WI38 (cell line): Measurements from ENCODE around the gene VWA5B2.

Source experiments
- H3K4me3 ChIP-seq: 2 replicates; pipeline ENCODE4 v1.5.1; 2011; ENCODE audit warnings: low read depth, mild to moderate bottlenecking, control low read depth, low read length
- TF ChIP-seq, protein P1 (sequence below): IDR thresholded peaks from 2 replicates; pipeline ENCODE4 v1.5.1; 2012; ENCODE audit warnings: low read depth, mild to moderate bottlenecking, control low read depth, low read length

The VWA5B2 gene

DNA sequence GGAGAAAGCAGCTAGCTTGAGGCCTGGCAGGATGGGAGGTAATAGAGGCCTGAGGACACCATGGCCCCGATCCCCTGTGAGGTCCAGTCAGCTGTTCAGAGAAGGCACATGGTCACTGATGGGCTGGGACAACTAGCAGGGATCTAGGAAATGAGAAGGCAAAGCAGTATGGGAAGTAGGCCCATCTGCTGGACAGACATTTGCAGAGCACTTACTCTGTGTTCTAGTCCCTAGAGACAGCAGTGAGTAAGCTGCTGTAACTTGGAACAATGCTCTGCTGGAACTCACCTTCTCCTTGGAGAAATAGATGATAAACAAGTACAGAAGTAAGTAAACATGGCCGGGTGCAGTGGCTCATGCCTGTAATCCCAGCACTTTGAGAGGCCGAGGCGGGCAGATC, 53.6 kb downstream of the VWA5B2 start:
- TF ChIP-seq, protein P1, sequence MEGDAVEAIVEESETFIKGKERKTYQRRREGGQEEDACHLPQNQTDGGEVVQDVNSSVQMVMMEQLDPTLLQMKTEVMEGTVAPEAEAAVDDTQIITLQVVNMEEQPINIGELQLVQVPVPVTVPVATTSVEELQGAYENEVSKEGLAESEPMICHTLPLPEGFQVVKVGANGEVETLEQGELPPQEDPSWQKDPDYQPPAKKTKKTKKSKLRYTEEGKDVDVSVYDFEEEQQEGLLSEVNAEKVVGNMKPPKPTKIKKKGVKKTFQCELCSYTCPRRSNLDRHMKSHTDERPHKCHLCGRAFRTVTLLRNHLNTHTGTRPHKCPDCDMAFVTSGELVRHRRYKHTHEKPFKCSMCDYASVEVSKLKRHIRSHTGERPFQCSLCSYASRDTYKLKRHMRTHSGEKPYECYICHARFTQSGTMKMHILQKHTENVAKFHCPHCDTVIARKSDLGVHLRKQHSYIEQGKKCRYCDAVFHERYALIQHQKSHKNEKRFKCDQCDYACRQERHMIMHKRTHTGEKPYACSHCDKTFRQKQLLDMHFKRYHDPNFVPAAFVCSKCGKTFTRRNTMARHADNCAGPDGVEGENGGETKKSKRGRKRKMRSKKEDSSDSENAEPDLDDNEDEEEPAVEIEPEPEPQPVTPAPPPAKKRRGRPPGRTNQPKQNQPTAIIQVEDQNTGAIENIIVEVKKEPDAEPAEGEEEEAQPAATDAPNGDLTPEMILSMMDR = no peak

DNA sequence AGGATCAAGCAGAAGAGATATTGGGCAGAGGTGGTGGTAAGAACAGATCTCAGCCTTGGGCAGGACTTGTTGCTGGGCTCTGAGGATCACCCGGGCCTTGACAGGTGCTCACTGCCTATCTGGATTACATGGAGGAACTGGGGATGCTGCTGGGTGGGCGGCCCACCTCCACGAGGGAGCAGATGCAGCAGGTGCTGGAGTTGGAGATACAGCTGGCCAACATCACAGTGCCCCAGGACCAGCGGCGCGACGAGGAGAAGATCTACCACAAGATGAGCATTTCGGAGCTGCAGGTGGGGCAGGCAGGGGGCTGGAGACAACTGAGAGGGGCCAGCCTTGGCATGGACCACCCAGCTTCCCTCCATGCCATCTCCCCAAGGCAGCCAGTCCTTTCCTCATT, 54.3 kb downstream of the VWA5B2 start:
- no peak overlapping the region for H3K4me3 ChIP-seq
- TF ChIP-seq, protein P1 = no peak

More for the DNA sequence above, 53.6 kb downstream of the VWA5B2 start:
- H3K4me3 ChIP-seq = no peak overlapping the region

DNA sequence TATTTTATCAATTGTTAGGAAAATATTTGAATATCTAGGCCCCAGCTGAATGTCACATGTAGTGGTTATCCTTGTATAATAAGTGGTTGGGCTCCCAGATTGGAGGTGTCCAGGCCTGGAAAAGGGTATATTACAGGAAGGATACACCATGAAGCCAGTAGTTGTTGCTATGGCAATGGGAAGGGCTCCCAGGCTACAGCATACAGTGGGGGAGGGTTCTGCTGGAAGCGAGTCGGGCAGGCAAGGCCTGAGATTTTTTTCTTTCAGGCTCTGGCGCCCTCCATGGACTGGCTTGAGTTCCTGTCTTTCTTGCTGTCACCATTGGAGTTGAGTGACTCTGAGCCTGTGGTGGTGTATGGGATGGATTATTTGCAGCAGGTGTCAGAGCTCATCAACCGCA, 55.3 kb downstream of the VWA5B2 start:
- H3K4me3 ChIP-seq = no peak overlapping the region
- TF ChIP-seq, protein P1 = peak; percentile 38; the same call in 1 of the 2 replicates

GRCh38 chr3:184289426-184289938, 60.1 kb downstream of the VWA5B2 start:
- TF ChIP-seq, protein P1 = peak; percentile 59
- H3K4me3 ChIP-seq = no peak overlapping the region

DNA sequence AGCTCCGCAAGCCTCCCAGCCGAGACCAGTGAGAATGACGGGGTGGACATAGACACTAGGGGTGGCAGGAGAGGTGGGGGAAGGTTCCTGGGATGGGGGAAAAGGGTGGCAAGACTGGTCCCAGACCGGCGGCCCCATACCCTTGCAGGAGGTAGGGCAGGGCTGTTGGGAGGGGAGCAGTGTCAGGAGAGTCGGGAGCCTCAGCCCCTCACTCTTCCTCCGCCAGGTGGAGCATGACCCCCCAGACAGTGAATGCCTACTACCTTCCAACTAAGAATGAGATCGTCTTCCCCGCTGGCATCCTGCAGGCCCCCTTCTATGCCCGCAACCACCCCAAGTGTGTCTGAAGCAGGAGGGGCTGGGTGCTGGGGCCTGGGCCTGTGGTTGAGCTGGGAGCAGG, 60.9 kb downstream of the VWA5B2 start:
- TF ChIP-seq, protein P1 = no peak
- no peak overlapping the region for H3K4me3 ChIP-seq

DNA sequence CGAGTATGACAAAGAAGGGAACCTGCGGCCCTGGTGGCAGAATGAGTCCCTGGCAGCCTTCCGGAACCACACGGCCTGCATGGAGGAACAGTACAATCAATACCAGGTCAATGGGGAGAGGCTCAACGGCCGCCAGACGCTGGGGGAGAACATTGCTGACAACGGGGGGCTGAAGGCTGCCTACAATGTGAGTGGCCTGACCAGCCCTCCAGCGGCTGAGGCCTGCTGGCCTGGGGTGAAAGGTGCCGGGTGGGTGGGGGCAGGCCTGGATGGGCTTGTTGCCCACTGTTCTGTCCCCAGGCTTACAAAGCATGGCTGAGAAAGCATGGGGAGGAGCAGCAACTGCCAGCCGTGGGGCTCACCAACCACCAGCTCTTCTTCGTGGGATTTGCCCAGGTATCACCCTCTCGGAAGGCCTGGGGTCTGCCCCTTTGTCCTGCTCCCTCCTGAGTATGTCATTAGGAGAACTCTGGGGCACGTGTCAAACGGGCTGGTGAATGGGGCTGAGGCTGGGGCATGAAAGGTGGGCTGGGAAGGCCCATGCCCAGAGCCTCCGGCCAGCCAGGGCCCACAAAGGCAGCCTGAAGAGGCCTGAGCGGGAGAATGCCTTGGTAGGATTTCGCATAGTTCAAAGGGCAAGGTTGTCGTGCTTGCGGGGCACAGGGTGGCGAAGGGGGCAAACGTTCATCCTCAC, 61.8 kb downstream of the VWA5B2 start:
- TF ChIP-seq, protein P1 = no peak

More for the DNA sequence above, 61.8 kb downstream of the VWA5B2 start:
- H3K4me3 ChIP-seq = no peak overlapping the region
